Naive thymus-derived CD4-positive, alpha-beta T cell (primary cell): ENCODE results near the gene GINS2. TPM values are rescaled to one million over a fixed set of nuclear protein-coding genes. Genes with fewer than 3 reads are reported as not detected.

Source experiments
- ATAC-seq: fragments of 150-1000 bp; cut with Tn5 transposase; 2 replicates; pipeline ENCODE4 v1.10.0; 2021; ENCODE audit warnings: mild to moderate bottlenecking, moderate library complexity
- CTCF ChIA-PET: fragments of 350-600 bp; sonication (Branson Sonifier 250); formaldehyde crosslinking; loops from one replicate; lab custom pipeline; 2021; ENCODE audit warnings: antibody characterized with exemption; lab: Charles Lee
- POLR2A ChIA-PET: fragments of 350-600 bp; sonication (Branson Sonifier 250); formaldehyde crosslinking; loops from one replicate; lab custom pipeline; 2021; ENCODE audit warnings: antibody characterized with exemption, inconsistent platforms; lab: Charles Lee
- DNase-seq, 9 donors: peaks; one replicate each; pipeline versions ENCODE4 v3.0.0 to v3.0.0-alpha.2; 2020 to 2022; ENCODE audit warnings: mixed read lengths in 1 of 9
- H3K27ac ChIP-seq: one replicate; pipeline ENCODE4 v1.7.0; 2013; ENCODE audit warnings: mild to moderate bottlenecking, low read depth, low read length, moderate library complexity
- H3K27me3 ChIP-seq, 2 donors: one replicate each; pipeline ENCODE4 v1.7.0; 2013; ENCODE audit warnings: low read length in 2 of 2, mild to moderate bottlenecking in 2 of 2, moderate library complexity in 2 of 2; ENCODE audit not compliant: control insufficient read depth in 2 of 2, insufficient read depth in 2 of 2
- H3K36me3 ChIP-seq, 3 experiments: 1 replicate in 2 of 3; 2 replicates in 1 of 3; pipeline ENCODE4 v1.7.0; 2013; ENCODE audit warnings: low read length in 3 of 3, mild to moderate bottlenecking in 3 of 3, moderate library complexity in 1 of 3; ENCODE audit not compliant: insufficient read depth in 3 of 3, control insufficient read depth in 2 of 3
- H3K4me1 ChIP-seq, 2 donors: one replicate each; pipeline ENCODE4 v1.7.0; 2013; ENCODE audit warnings: low read length in 2 of 2, mild to moderate bottlenecking in 2 of 2, moderate library complexity in 1 of 2; ENCODE audit not compliant: control insufficient read depth in 2 of 2, insufficient read depth in 2 of 2
- H3K4me3 ChIP-seq: 2 replicates; pipeline ENCODE4 v1.7.0; 2013; ENCODE audit warnings: mild to moderate bottlenecking, low read length
- H3K9me3 ChIP-seq, 3 experiments: 1 replicate in 2 of 3; 2 replicates in 1 of 3; pipeline ENCODE4 v1.7.0; 2013; ENCODE audit warnings: low read length in 3 of 3; ENCODE audit not compliant: control insufficient read depth in 2 of 3
- H3K27ac Mint-ChIP-seq, 9 donors: one replicate each; pipeline ENCODE4 v1.8.0; 2020 to 2022; ENCODE audit warnings: mixed read lengths in 9 of 9, mild to moderate bottlenecking in 8 of 9, moderate library complexity in 5 of 9, inconsistent platforms in 2 of 9
- H3K27me3 Mint-ChIP-seq, 5 donors: one replicate each; pipeline ENCODE4 v1.8.0; 2021 to 2022; ENCODE audit warnings: mixed read lengths in 5 of 5, mild to moderate bottlenecking in 1 of 5
- H3K36me3 Mint-ChIP-seq, 5 donors: one replicate each; pipeline ENCODE4 v1.8.0; 2020 to 2022; ENCODE audit warnings: mixed read lengths in 5 of 5, mild to moderate bottlenecking in 3 of 5, inconsistent platforms in 1 of 5
- H3K4me1 Mint-ChIP-seq, 7 donors: one replicate each; pipeline ENCODE4 v1.8.0; 2020 to 2022; ENCODE audit warnings: mixed read lengths in 7 of 7, mild to moderate bottlenecking in 3 of 7, inconsistent platforms in 1 of 7
- H3K4me3 Mint-ChIP-seq, 10 donors: one replicate each; pipeline ENCODE4 v1.8.0; 2020 to 2022; ENCODE audit warnings: mild to moderate bottlenecking in 10 of 10, mixed read lengths in 10 of 10, moderate library complexity in 6 of 10, inconsistent platforms in 2 of 10
- H3K9me3 Mint-ChIP-seq, 11 donors: one replicate each; pipeline ENCODE4 v1.8.0; 2020 to 2022; ENCODE audit warnings: mixed read lengths in 11 of 11, mild to moderate bottlenecking in 4 of 11, inconsistent platforms in 1 of 11, moderate library complexity in 1 of 11
- intact Hi-C, 2 donors: fragments of 100-400 bp; cut with micrococcal nuclease; formaldehyde crosslinking; loops; one replicate each; pipeline ENCODE4 v1.15.1; 2023
- polyA plus RNA-seq, 2 donors: library from polyadenylated mRNA; unstranded; fragments of 300-500 nt; fragmentation: Illumina TruSeq; gene quantifications; one replicate each; pipeline ENCODE4 v1.2.3, GENCODE V29; 2021
- total RNA-seq, 6 experiments: library from RNA in 5 of 6; stranded (reverse) in 5 of 6; gene quantifications; 1 replicate in 5 of 6; 2 replicates in 1 of 6; pipeline ENCODE4 v1.2.3 and lab custom pipeline; 2021 to 2026

Gene GINS2
- total and polyA plus RNA-seq, 7 experiments from 2014 or later = 1.0 to 43.6 (median 1.9) TPM

DNA sequence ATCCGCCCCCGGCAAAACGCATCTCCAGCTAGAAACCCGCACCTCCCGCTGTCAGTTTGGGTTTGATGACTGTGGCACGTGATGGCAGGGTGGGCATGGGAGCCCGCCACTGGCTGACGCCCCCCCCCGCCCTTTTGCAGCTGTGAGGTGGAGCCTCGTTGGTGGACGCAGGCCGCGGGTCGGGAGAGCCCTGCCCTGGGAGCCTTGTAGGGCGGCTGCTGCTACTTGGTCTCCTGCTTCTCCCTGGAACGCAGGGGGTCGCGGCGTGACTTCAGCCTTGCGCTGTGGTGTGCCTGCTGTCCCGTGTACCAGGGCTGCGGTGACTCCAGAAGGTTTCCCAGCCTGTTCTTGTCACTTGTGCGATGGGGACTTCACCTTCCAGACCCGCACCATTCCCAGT, 47.4 kb downstream of the GINS2 start:
- H3K4me3 Mint-ChIP-seq = no peak overlapping the region
- Histone ChIP-seq H3K27me3 (no peaks in the 10 kb centered on the region), H3K4me3 (no peak overlapping the region), H3K36me3 (no peaks in the 10 kb centered on the region), H3K4me1 (no peaks in the 10 kb centered on the region), H3K9me3 (no peaks in the 10 kb centered on the region), H3K27ac (no peak overlapping the region)
- ChIA-PET POLR2A (interaction anchor here (0.6 kb wide), 1 partner anchor 353 kb away, joined by 3 read pairs; no protein-coding TSS in a partner anchor), CTCF (interaction anchor here (0.6 kb wide), 1 partner anchor 156 kb away, joined by 3 read pairs; no protein-coding TSS in a partner anchor)
- H3K9me3 Mint-ChIP-seq = no peaks in the 10 kb centered on the region
- no peaks in the 10 kb centered on the region for H3K36me3 Mint-ChIP-seq
- DNase-seq = no peak
- H3K27ac Mint-ChIP-seq = no peak overlapping the region
- intact Hi-C loops = no loop called here
- no peak for ATAC-seq
- H3K4me1 Mint-ChIP-seq = peaks cover 0 to 21% (median 8%) of the 10 kb centered on the region in 7 donors
- no peaks in the 10 kb centered on the region for H3K27me3 Mint-ChIP-seq

DNA sequence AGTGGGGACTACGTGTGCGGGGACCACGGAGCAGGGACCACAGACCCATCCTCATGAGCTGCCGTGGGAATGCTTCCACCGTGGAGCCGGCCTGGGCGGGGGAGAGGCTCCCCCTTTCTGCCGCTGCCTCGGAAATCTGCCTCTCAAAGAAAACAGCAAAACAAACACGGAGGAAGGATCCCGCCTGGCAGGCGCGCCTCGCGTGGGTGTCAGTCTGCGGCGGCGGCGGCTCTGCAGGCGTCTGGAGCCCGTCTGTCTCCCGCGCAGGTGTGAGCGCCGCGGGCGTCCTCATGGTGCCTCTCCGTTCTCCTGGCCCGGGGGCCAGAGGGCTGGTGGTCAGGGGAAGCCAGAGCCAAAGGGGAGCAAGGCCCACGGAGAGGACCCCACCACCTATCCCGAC, 48.2 kb downstream of the GINS2 start:
- DNase-seq (no peak), ATAC-seq (no peak)
- Histone ChIP-seq H3K27me3 (no peaks in the 10 kb centered on the region), H3K9me3 (no peaks in the 10 kb centered on the region), H3K27ac (no peak overlapping the region), H3K4me1 (no peaks in the 10 kb centered on the region), H3K36me3 (no peaks in the 10 kb centered on the region), H3K4me3 (no peak overlapping the region)
- Mint-ChIP-seq H3K27me3 (no peaks in the 10 kb centered on the region), H3K9me3 (no peaks in the 10 kb centered on the region), H3K36me3 (no peaks in the 10 kb centered on the region), H3K4me1 (peaks cover 0 to 21% (median 8%) of the 10 kb centered on the region in 7 donors), H3K4me3 (no peak overlapping the region), H3K27ac (no peak overlapping the region)
- ChIA-PET CTCF (interaction anchor here (0.6 kb wide), 1 partner anchor 155 kb away, joined by 3 read pairs; no protein-coding TSS in a partner anchor), POLR2A (no interaction called here)
- intact Hi-C loops = no loop called here

DNA sequence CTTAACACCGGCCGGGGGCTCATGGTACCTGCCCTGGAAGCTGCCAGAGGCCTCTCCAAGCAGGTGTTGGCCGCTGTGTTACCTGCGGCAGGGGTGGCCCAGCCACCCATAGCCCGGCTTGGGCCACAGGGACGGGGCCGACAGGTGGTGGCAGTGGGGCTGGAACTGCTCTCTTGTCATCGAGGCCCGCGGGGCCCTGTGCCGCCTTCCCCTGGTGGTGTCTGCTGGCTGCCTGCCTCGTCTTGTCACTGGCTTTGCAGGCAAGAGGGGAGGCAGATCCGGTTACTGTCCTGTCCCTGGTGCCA, 48.5 kb downstream of the GINS2 start:
- Histone ChIP-seq H3K36me3 (no peaks in the 10 kb centered on the region), H3K27me3 (no peaks in the 10 kb centered on the region), H3K9me3 (no peaks in the 10 kb centered on the region), H3K4me3 (no peak overlapping the region), H3K27ac (no peak overlapping the region), H3K4me1 (no peaks in the 10 kb centered on the region)
- Mint-ChIP-seq H3K4me3 (no peak overlapping the region), H3K36me3 (no peaks in the 10 kb centered on the region), H3K27me3 (no peaks in the 10 kb centered on the region), H3K9me3 (no peaks in the 10 kb centered on the region), H3K27ac (no peak overlapping the region), H3K4me1 (peaks cover 0 to 21% (median 7%) of the 10 kb centered on the region in 7 donors)
- CTCF ChIA-PET = no interaction called here
- ATAC-seq (no peak), DNase-seq (no peak)
- POLR2A ChIA-PET = no interaction called here
- intact Hi-C loops = no loop called here

DNA sequence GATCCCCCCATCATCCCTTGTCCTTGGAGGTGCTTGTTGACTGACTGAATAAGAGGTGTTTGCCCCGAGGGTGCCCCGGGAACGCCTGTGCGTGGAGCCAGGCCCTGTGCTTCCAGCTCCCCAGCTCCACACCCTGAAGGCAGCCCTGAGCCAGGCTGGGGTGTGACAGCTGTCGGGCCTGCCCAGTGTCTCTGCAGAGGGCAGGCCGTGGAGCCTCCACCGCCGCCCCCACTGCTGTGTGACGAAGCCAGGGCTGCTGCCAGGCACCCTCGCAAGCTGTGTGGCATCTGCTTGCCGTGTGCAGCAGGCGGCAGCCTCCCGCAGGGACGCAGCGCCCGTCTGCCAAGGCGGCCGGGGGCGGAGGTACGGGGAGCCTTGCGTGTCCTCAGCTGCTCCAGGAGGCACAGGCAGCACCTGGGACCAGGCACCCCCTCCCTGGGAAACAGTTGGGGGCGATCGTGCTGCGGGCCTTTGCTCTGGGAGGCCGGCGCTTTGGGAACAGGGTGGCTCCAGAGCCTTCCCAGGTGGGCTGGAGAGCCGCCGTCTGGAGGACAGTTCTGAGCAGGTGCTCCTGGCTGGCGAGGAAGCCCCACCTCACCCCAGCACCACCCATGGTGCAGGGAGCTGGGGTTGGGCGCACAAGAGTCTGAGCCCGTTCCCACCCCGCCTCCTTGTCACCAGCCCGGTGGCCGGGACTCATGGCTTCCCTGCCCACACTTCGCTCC, 49.1 kb downstream of the GINS2 start:
- Histone ChIP-seq H3K9me3 (no peaks in the 10 kb centered on the region), H3K27me3 (no peaks in the 10 kb centered on the region), H3K4me1 (no peaks in the 10 kb centered on the region), H3K36me3 (no peaks in the 10 kb centered on the region), H3K4me3 (no peak overlapping the region), H3K27ac (no peak overlapping the region)
- no peaks in the 10 kb centered on the region for H3K36me3 Mint-ChIP-seq
- no peak overlapping the region for H3K27ac Mint-ChIP-seq
- DNase-seq (no peak), ATAC-seq (no peak)
- peaks cover 0 to 20% (median 4%) of the 10 kb centered on the region in 7 donors for H3K4me1 Mint-ChIP-seq
- no peaks in the 10 kb centered on the region for H3K27me3 Mint-ChIP-seq
- no peaks in the 10 kb centered on the region for H3K9me3 Mint-ChIP-seq
- intact Hi-C loops = no loop called here
- ChIA-PET POLR2A (no interaction called here), CTCF (no interaction called here)
- H3K4me3 Mint-ChIP-seq = no peak overlapping the region

DNA sequence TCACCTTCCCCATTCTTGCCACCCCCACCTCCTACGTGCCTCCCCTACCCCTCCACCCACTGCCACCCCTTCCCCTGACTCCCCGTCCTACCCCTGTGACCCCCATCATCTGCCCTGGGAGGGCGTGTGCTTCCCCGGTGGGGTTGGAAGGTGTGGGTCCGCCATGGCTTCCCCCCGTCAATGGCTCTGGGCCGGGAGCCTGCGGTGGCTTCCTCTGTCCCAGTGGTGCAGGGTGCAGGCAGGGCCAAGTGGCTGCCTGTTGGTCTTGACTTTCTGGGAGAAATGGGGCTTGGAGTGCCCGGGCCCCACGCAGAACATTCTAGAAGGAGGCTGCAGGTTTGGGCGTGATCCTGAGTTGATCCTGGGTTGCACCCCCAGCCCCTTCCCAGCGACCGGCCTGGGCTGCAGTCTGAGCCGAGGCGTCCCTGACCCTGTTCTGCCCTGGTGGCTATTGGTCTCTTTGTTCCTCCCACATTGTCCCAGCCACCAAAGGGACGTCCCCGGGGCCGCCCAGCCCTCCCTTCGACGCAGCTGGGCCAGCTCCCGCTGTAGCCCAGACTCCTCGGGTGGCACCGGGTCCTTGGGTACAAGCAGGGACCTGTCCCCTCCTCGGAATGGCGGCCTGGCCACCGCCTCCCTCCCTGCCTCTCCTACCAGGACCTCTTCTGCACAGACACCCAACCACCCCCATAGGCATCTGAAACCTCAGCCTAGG, 49.9 kb downstream of the GINS2 start:
- H3K4me3 Mint-ChIP-seq = no peak overlapping the region
- ATAC-seq (no peak), DNase-seq (no peak)
- Histone ChIP-seq H3K27me3 (no peaks in the 10 kb centered on the region), H3K27ac (no peak overlapping the region), H3K4me1 (no peaks in the 10 kb centered on the region), H3K9me3 (no peaks in the 10 kb centered on the region), H3K4me3 (no peak overlapping the region), H3K36me3 (no peaks in the 10 kb centered on the region)
- H3K27me3 Mint-ChIP-seq = no peaks in the 10 kb centered on the region
- ChIA-PET POLR2A (no interaction called here), CTCF (no interaction called here)
- H3K4me1 Mint-ChIP-seq = peaks cover 0 to 13% (median 0%) of the 10 kb centered on the region in 7 donors
- H3K27ac Mint-ChIP-seq = no peak overlapping the region
- H3K36me3 Mint-ChIP-seq = no peaks in the 10 kb centered on the region
- intact Hi-C loops = no loop called here
- H3K9me3 Mint-ChIP-seq = no peaks in the 10 kb centered on the region

DNA sequence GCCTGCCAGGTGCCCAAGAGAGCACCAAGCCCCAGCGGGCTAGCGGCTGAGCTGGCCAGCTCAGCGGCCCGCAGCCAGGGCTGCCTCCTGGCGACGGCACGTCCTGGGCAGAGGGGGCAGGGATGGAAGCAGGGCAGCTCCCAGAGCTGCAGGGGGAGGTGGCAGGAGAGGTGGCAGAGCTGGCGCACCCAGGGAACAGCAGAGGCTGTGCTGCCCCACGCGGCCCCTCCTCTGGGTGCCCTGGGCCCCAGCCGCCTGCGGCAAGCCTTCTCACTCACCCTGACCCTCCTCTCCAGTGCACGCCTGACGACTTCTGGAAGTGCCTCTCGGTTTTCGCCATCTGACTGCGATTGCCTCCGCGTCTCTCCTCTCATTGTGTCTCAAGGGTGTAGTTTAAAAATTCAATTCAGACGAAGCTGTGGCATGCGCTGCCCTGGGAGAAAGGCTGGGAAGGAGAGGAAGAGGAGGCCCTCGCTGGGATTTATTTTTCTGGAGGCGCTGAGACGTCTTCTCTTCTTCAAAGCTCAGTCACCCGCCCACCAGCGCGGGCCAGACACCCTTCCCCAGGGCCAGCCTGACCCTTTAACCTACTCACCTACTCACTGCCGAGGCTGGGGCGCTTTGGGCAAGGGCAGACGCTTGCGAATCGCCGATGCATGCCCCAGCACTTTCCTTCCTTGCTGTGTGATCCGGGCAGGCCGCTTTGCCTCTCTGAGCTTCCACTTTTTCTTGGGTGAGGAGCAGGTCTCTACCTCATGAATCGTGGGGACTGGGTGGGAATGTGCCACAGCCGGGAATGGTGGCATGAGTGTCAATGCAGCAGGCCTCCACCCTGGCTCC, 50.7 kb downstream of the GINS2 start:
- Mint-ChIP-seq H3K4me1 (peaks cover 0 to 13% (median 0%) of the 10 kb centered on the region in 7 donors), H3K36me3 (no peaks in the 10 kb centered on the region), H3K9me3 (no peaks in the 10 kb centered on the region), H3K27ac (no peak overlapping the region), H3K4me3 (no peak overlapping the region), H3K27me3 (no peaks in the 10 kb centered on the region)
- H3K4me3 ChIP-seq = no peak overlapping the region
- no peaks in the 10 kb centered on the region for H3K36me3 ChIP-seq
- no peaks in the 10 kb centered on the region for H3K27me3 ChIP-seq
- ATAC-seq (no peak), DNase-seq (no peak)
- POLR2A ChIA-PET = no interaction called here
- no peak overlapping the region for H3K27ac ChIP-seq
- no peaks in the 10 kb centered on the region for H3K4me1 ChIP-seq
- intact Hi-C loops = no loop called here
- no peaks in the 10 kb centered on the region for H3K9me3 ChIP-seq
- CTCF ChIA-PET = no interaction called here
